GM18517 (cell line): ENCODE data around the gene BANP.
"Not testable (repeated sequence)": the region's sequence is repeated elsewhere in the genome, so short reads cannot be mapped to it uniquely, and the experiment has no call there.

Experiments used
- ATAC-seq: cut with Tn5 transposase; IDR thresholded peaks from one replicate; pipeline ENCODE4 v1.9.1; 2021; ENCODE audit warnings: mild to moderate bottlenecking, moderate library complexity; ENCODE audit not compliant: unreplicated experiment

Gene BANP

GRCh38 chr16:88043208-88043910 is 92.1 kb downstream of the BANP start:
- not testable (repeated sequence) for ATAC-seq

- ATAC-seq = peak; percentile 67
Measured at GRCh38 chr16:88044121-88044581, 92.9 kb downstream of the BANP start.

- ATAC-seq = not testable (repeated sequence)
Measured at GRCh38 chr16:88045361-88045760, 94.1 kb downstream of the BANP start.

DNA sequence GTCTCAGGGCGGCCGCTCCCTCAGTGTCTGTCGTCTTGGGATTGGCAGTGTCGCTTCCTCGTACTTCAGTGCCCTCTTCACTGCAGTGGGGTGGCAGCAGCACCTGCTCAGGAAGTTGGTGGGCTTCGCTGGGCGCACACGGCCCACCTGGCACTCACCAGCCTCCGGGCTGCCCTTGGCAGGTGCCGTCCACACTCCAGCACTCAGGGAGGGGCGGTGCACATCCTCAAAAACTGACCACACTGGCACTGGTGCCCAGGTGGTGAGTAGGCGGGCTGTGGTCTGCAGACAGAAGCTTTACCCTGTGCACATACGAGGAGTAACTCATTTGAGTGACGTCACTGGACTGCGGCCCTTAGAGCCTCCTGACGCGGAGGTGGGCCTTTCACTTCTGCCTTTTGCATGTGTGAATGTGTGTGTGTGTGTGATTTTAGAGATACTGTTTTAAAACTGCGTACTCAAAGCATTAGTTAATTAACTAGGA is 94.6 kb downstream of the BANP start:
- peak; percentile 81 for ATAC-seq

- ATAC-seq = no peak
Measured at GRCh38 chr16:88047462-88047861, 96.2 kb downstream of the BANP start.

DNA sequence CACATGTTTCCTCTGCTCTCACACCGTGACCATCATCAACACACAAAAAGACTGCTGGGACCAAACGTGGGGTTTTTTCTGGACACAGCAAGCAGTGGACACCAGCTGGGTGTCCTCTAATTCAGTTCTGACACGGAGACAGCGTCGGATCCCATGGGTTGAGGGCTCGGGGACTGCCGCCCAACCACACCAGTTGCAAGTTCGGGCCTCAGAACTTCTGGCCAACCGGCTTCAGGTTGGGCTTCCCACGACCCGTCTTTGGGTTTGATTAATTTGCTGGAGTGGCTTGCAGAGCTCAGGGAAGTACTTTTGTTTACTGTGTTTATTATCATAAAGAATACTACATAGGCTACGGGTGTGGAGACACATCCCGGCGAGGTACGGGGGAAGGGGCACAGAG is 97.8 kb downstream of the BANP start:
- ATAC-seq = no peak

- ATAC-seq = no peak
Measured at GRCh38 chr16:88049561-88050545, 98.6 kb downstream of the BANP start.

DNA sequence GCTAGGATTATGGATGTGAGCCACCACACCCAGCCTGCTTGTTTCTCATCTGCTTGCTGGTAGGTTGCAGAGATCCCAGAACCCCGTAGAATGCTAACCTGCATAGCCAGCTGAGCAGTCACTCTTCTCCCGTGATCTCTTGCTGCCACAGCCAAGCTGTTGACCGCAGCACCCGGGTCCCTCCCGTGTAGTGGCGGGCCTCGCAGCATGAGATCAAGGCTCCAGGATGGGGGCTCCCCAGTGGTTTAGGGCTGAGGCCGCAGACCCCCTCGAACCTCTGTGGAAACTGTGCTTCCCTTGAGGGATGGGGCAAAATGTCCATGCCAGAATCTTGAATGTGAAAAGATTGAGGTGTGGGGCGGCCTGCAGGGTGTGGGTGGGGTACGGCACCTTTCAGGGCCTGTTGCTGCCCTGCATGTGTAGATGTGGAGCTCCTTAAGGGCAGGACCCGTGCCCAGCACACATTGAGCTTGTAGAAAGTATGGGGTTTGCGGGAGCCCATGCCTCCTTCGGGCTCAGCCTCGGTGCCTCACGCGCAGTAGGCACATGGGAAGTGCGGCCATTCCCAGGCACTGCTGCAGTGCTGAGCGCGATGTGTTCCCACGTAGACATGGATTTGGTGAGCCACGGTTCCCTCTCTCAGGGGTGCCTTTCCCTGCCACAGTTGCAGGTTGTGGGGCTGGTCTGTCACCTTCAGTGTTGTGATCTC is 99.9 kb downstream of the BANP start:
- ATAC-seq = no peak

DNA sequence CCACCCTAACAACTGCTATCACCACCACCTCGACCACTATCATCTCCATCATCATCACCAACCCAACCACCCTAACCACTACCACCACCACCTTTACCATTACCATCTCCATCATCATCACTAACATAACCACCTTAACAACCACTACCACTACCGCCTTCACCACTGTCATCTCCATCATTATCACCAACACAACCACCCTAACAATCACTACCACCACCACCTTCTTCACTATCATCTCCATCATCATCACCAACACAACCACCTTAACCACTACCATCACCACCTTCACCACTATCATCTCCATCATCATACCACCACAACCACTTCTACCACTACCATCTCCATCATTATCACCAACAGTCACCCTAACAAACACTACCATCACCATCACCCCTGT is 101.4 kb downstream of the BANP start:
- ATAC-seq = no peak

DNA sequence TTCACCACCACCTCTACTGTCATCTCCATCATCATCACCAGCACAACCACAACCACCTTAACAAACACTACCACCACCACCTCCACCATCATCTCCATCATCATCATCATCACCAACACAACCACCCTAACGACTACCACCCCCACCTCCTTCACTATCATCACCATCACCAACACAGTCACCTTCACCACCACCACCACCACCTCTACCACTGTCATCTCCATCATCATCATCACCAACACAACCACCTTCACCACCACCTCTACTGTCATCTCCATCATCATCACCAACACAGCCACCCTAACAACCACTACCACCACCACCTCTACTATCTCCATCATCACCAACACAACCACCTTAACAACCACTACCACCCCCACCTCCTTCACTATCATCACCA is 102.2 kb downstream of the BANP start:
- not testable (repeated sequence) for ATAC-seq

- no peak for ATAC-seq
Measured at GRCh38 chr16:88055356-88055755, 104.1 kb downstream of the BANP start.

- no peak for ATAC-seq
Measured at GRCh38 chr16:88056212-88056611, 105.0 kb downstream of the BANP start.

GRCh38 chr16:88057656-88058055 is 106.4 kb downstream of the BANP start:
- ATAC-seq = no peak

- no peak for ATAC-seq
Measured at GRCh38 chr16:88058136-88058535, 106.9 kb downstream of the BANP start.

- no peak for ATAC-seq
Measured at GRCh38 chr16:88058817-88059216, 107.6 kb downstream of the BANP start.

- no peak for ATAC-seq
Measured at GRCh38 chr16:88059701-88060386, 108.6 kb downstream of the BANP start.

DNA sequence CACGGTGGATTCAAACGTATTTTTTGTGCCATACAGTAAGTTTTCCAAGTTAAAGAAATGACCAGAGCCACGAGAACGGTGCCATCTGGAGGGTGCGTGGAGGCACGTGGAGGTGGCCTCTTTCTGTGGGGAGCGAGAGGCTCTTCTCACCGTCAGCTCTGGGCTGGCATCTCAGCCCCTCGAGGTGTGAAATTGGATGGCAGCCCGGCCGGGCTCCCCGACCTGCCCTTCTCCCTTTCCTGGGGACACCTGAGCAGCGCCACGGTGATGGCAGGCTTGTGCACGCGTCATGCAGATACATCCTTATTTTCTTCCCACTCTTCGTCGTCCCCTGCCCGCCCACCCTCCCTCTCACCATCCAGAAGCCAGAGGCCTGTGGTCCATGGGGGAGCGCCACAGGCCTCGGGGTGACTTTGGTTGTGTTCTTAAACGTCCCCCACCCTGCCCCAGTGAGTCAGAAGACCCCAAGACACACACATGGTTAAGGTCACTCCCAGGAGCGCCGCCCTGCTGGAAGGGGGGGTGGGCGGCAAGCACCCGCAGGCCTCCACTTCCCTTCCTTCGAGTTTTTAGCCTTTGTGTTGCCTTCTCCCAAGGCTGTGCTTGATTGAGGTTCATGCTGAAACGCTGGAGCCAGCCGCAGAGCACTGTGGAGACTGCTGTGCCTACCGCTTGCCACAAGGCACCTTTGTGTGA is 109.4 kb downstream of the BANP start:
- ATAC-seq = no peak

GRCh38 chr16:88061346-88062110 is 110.3 kb downstream of the BANP start:
- no peak for ATAC-seq
